ENCODE results near the gene ZNF608.

The ZNF608 gene

DNA sequence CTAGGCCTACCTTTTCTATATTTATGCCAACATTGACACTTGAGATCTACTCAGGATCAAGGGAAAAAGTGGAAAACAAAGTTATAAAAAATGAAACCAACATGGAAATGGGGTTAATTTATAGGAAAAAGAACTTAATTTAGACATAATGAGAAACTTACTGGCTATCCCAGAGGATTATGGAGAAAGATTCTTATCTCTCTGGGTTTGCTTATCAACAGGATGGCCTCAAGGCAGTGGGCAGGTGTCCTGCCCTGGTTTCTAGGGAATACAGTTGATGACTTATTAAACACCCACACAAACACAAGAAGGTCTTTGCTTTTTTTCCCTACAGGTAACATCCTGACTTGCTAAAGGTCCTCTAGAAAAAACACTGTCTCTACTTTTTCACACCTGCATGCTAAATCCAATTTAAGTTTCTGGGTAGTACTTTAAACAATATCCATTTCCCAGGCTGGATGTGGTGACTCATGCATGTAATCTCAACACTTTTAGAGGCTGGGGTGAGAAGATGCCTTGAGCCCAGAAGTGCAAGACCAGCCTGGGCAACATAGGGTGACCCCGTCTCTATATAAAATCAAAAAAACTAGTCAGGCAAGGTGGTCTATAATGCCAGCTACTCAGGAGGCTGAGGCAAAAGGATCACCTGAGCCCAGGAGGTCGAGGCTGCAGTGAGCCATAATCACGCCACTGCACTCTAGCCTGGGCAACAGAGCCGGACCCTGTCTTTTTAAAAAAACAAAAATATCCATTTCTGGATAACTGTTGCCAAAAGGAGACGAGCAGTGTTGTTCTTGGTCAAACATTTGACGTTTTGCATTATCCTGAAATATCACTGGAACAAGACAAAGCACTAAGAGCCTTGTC, 6.6 kb upstream of the ZNF608 start:
- no peak for DNase-seq (ENCODE audit: low read depth in 2 of 2)

DNA sequence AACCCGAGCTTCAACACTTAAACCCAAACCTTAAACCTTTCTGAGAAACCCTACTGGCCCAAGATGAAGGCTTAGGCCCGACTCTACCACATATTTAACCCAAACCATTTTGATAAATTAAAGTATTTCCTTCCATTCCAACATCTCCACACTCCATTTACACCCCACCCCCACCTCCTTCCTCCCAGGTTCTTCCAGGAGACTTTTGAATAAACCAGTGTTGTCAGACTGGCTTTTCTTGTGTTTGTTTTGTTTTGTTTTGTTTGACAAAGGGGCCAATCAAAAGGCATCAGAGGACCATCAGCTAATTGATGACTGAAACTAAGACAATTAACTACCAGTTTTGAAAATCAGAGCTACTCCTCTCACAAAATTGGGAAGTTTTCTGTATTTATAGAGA, 4.6 kb upstream of the ZNF608 start:
- no peak for DNase-seq (ENCODE audit: low read depth in 2 of 2)

DNA sequence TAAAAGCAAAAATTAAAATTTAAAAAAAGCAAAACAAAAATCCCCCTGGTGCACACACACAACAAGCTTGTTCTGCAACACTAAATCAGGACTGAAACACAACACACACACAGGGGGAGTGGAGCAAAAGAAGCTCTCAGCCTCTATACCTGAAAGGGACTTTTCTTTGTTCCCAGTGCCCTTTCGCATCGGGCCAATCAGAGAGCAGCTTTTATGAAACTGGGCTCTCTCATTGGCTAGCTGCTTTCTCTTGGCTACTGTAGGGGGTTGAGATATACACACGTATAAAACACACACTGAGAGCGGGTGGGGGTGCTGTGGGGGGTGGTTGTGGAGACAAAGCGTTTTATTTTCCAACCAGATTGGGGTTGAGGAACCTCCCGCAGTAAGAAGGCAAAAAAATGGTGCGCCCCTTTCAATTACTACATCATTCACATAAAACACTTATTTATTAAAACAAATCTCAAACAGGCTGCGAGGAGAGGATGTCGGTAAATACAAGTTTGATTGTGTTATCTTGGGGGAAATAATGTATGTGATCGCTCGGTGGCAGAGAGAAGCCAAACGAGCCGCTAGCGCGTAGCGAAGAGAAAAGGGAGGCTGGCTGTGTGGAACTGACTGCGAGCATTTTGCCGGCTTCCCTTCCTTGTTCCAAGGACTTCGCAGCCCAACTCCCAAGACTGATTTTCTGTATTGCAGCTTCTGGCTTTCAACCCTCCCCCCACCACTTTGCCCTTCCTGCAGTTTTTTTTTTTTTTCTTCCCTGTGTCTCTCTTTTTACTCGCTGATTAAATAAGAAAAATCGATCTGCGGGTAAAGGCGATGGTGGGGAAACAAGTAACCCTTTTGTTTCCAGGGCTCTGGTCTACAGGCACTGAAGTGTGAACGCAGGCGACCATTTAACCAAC, 2.5 kb upstream of the ZNF608 start:
- DNase-seq (ENCODE audit: low read depth in 2 of 2): no peak

DNA sequence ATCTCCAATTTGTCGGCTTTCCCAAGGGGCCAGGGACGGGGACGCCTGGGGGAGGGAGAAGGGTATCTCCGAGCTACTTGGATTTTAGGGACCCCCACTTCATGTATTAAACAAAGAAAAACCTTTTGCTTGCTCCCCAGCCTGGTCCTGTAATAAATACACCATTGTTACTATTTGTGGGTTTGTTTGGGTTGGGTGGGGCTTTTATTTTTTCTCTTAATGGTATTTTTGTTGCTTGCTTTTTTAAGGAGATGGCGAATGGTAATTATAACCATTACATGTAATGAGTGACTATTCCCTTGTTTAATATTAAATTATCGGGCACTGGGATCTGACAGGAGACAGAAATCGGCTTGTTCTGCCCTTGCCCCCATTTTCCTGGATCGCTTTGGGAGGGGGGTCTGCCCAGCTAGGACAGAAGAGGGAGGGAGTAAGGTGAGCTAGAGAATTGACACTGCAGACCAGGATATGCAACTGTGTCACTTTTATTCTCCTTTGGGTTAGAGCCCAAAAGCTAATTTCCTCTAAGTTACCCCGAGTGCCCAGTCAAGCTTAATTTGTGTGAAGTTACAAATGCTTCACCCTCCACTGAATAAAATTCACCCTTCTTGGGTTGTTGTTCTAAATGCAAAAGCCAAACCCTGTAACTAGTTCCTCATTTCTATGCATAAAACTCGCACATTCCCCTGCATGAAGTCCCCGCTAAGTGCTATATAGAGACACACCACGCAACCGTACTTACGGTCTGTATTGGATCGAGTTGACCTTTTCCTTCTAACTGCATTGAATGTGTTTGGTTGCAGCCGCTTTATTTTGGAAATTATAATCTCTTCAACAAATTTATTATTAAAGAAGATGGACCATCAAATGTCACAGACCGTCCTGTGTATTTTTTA, 1.6 kb upstream of the ZNF608 start:
- DNase-seq (ENCODE audit: low read depth in 2 of 2): no peak

DNA sequence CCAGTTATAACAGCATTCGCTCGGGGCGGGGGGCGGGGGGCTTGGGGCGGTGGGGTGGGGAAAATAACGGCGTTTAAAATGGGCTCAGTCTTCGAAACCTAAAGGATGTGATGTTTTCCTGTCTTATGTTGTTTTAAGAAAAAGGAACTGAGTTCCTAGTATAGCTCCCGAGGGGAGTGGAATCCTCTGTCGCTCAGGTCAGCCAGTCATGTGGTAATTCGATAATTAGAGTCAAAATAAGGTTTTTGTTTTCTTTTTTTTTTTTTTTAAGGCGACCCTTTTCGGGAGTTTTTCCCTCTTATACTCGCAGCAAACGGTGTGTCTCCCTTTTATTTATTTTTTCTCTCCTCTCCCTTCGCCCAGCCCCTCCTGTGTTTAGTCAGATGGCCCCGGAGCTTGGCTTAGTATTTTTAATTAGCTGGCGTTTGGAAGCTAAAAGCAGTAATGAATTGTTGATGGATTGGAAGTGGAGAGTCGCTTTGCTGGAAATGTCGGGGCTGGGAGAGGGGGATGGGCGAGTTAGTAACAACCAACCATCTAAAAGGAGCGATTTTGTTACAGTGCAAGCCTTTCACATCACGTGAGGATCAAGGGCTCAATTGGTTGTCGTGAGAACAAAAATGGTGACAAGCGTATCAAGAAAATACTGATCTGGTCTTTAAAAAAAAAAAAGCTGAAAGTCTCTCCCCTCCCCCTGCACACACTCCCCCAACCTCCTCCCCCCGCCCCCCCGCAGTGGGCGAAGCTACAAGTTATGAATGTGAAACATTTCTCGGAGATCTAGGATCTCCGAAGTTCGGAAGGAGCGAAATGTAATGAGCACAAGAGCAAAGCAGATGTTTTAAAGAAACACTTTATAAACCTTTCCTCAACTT, 714 bp upstream of the ZNF608 start:
- DNase-seq (ENCODE audit: low read depth in 2 of 2): no peak

DNA sequence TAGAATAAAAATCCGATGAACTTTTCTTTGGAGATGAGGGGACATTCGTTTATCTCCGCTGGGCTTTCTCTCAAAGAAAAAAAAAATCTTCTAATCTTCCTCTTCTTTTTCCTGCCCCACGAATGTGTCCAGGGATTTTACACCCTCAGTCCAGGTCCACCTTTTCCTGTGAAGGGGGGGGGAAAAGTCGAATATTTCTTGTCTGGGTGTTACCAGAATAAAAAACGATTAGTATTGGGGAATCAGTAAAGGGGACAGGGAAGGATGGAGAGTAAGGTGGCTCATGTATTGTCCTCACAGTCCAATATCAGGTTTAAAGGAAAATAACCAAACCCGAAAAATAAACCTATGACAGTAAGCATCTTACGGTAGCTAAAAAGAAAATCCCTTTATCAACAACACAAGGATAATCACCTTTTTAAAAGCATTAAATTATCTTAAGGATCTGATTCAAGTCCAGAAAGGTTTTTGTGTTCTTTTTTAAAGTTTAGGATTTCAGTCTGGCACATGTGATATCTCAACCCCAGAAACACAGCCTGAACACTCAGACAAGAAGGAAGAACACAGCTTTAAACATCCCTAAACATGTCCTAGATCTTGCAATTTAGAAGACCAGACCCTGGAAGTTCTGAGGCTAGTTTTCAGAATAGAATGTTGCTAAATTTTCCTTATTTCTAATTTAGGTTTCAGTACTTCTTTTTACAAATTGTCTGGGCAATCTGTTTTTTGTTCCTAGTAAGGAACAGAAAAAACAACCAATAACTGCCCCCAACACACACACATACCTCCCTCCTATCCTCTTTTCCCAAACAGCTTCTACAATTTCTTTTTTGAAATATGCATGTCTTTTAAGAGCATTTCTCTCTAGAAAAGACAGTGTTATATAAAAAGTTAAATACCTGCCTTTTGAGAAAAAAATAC, 1.2 kb downstream of the ZNF608 start:
- no peak for DNase-seq (ENCODE audit: low read depth in 2 of 2)

DNA sequence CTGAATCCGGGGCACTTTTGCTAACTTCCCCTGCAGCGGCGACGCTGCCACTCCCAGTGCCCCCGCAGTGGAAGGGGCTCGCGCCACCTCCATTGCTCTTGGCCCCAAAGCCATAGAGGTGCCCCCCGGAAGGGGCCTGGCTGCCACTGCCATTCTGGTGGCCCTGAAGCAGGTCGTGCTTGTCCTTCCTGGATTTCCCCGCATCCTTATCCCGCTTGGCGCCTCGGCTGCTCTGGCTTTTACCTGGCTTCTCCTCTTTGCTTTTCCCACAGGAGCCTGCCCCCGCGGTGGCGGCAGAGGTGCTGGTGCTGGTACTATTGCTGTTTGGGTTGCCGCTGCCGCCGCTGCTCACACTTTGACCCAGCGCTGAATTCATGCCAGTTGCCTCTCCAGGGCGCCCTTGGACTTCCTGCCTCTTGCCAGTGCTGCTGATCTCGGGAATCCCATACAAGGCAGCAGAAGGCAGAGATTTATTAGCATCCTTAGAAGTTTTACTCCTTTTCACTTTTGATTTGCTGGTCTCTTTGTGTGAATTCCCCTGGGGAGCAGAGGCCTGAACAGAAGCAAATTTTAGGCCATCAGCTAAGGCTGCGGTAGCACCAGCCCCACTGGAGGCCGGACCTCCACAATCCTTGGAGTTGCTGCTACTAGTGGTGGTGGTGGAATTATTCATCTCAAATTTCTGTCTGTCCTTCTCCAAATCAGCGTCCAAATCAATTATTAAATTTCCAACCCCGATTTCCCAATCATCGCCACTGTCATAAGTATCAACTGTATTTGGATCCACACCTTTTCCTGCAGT, 2.1 kb downstream of the ZNF608 start:
- no peak for DNase-seq (ENCODE audit: low read depth in 2 of 2)

DNA sequence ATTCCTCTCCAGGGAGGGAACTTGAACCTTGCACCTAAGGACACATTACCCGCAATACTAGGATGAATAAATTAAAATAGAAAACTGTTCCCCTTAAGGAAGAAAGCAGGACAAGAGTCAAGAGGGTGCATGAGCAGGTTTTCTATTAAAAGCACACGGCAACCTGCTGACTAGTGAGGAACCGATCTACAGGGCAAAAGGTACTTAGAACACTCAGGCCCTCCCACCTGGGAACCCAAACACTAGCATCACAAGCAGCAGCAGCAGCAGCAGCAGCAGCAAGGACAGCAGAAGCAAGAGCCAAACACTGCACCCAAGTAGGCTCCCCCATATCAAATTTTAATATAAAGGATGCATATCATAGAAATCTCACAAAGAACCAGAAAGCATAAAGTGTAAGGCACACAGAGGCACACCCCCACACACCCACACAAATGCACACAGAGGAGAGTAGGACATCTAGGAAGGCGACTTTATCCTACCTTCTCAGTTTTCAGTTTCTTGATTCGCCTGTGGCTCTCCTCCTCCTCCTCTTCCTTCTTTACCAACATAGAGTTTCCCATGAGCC, 2.8 kb downstream of the ZNF608 start:
- DNase-seq (ENCODE audit: low read depth in 2 of 2): no peak

DNA sequence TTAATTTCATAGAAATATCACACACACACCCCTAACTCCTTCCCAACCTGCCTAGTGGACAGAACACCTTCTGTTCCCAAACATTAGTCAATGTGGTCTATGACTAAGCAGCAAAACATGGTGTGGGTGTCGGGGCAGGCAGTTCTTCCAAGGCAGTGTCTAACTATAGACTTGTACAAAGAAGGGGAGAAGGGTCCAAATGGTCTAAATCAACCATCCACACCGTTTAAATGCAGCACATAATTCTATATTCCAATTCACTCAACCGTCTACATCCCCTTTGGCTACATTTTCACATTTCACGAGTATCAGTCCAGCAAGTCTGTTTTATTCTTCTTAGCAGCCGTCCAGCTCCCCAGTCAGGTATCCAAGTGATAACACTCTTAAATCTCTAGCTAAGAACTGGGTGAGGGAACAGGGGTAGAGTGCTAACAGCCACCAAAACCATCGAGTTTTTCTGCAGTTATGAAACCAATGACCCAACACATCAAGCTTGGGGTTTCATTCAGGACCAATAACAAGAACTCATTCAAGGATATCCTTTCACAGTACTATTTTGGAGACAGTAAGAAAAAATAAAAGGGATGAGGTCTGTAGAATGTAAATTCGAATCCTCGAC, 3.3 kb downstream of the ZNF608 start:
- no peak for DNase-seq (ENCODE audit: low read depth in 2 of 2)

DNA sequence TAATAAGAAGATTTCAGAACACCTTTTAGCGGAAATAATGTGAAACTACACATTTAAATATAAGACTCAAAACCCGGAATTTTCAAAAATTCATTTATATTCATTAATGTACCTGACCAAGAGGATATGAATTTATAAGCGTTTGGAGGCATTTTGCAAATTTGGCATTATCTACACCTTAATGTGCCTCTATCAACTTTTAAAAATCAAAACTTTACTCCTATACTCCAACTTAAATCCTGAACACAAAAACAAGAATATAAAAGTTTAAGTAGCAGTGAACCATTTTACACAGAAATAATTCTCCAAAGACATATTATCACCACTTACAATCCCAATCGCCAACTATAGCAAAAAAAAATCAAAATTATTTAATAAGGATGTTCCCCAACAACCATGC, 3.9 kb downstream of the ZNF608 start:
- no peak for DNase-seq (ENCODE audit: low read depth in 2 of 2)

DNA sequence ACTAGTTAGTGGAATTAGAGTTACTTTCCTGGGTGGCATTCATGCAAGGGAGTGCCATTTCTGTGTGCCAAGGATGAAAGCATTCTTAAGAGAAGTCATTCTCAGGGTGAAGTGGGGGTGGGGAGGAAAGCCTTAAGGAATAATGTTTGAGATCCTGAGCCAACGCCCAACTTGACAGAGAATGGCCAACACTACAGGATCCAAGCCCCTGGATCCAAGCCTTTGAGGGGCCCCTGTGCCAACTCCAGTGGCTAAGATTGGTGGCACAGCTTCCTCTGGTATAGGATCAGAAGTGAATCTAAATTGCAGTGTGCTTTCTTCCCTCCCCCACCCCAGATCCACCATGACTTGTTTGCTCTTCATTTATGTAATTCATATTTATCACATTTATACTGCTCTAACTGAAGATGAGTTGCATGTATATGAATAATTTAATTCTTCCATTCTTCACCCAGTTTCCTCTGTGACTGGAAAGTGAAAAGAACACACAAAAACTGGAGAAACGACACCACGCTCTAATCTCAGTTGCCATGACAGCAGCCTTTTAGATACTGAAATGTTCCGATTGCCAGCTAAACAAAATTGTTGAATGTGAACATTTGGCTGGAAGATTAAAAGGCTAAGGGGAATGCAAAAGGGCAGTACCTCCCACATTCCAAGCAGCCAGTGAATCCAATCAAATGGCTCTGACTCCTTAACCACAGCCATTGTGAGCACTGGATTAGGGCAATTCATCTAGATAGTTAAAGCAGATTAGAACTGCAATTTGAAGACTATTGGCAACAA, 4.5 kb downstream of the ZNF608 start:
- no peak for DNase-seq (ENCODE audit: low read depth in 2 of 2)

DNA sequence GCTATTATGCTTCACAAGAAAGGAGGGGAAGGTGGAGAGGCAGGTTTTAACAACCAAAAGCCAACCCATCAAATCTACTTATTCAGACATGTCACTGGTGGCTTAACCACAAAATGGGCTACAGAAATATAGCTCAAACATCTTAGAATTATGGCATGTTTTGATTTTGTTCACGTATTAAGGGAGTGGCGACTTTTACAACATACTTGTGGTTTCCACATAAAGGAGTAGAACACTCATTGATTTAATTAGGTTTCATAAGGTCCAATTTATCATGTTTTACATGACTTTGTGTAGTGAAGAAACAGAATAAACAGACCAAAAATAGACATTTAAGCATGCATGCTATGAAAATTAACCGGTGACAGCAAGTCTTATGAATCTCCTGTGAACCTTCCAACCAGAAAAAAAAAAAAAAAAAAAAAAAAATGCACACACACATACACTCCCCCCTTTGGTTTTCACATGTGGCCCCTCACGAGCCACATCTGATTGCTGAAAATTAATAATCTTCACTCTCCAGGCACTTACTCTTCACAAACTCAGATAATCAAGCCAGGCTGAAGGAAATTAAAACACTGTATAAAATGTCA, 5.4 kb downstream of the ZNF608 start:
- no peak for DNase-seq (ENCODE audit: low read depth in 2 of 2)

DNA sequence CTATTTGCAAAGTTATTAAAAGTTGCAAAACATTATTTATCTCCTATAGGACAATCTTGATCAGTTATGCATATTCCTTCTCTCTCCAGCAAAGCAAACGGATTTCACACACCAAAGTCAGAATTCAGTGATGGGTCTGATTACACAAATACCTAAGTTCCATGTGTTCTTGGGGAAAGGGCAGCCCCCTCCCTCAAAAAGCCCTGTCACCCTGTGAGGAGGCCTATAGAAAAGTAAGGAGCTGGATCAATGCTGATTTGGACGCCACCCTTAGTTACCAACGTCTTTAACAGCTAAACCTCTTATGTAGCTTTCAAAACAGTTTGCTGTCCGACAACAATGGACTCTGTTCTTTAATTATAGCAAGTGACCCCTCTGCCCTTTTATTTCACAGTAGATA, 6.4 kb downstream of the ZNF608 start:
- DNase-seq (ENCODE audit: low read depth in 2 of 2): no peak

DNA sequence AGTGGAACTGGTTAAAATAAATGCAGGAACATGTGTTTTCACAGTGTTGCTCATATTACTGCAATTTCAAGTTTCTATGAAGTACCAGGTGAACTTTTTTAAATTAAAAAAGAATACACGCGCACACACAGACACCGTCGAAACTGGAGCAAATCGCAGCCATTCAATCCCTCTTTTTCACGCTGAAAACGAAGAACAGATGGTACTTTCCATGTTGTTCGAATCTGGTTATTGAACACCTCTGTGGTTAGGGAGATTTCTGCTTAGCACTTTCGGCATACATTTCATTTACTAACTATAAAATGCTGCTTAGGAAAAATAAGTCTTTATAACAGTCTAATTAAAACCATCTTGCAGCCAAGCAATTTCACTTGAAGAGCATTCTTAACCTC, 6.8 kb downstream of the ZNF608 start:
- no peak for DNase-seq (ENCODE audit: low read depth in 2 of 2)

DNA sequence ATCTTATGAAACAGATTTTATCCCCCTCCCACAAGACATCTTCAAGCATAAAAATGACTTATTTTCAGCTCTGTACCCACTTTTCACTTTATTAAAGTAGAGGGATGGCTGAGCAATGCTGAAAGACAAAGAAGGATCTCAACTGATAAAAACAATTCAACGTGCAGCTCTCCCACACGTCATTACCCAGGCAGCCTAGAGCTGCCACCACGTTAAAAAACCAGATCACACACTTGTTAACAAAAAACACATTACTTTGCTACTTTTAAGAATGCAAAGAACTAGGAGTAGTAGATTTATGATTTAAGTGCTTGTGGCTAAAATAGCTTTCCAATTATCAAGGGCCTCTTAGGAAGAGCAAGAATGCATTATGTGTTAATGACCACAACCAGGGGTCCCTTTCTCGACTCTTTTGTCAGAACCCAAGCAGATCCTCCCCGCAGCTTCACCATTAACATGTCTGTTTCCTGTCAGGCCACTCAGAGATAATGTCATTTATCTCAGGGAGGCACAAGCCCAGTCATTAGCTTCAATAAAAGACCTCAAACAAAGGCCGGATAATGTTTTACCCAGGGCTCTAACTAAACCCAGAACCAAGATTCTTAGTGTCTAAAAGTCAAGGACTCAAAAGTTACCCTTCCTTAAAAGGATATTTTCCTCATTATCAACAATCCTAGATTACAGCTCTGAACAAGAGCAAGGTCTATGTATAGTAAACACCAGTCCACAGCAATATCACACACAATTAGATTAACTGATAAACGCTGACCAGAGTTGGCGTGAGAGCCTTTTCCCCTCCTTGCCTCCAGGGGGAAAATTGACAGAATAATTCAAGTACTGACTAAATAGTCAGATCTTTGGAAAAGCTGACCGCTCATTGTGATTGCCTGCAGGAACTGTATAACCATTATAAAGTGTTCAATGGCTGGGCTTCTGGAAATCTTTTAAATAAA, 7.5 kb downstream of the ZNF608 start:
- DNase-seq (ENCODE audit: low read depth in 2 of 2): no peak

DNA sequence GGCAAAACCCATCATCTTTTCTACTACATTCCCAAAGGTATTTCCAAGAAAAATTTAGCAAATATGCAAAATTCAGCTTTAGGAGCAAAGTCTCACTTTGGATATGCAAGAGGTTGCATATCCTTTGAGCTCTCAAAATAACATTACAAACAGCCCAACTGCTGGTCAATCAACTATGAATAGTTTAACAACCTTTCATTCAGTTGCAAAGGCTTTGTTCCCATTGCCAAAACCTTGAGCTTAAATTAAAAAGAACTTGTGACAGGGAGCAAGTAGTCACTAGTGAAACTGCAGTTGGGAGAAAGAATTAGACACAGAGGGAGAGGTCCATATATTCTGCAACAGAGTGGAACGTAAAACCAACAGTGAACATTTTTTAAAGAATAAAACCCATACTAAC, 8.8 kb downstream of the ZNF608 start:
- no peak for DNase-seq (ENCODE audit: low read depth in 2 of 2)

Measured in stimulated activated CD4-positive, alpha-beta T cell treated with anti-CD3 and anti-CD28 coated beads, Interleukin-15, amount 100 ng/mL, for 48 hours (primary cell).